ENCODE data around the gene IL3RA.

DNA sequence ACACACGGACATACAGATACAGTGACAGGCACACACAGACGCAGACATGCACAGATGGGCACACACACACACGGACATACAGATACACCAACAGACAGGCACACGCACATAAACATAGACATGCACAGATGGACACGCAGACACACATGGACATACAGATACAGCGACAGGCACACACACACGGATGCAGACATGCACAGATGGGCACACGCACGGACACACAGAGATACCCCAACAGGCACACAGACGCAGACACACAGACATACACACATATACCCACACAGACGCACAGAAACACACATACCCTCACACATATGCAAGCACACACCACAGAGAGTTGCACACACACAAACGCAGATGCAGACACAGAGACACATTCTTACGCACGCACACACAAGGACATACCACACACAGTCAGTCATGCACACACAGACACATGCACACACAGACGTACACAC is 79.8 kb downstream of the IL3RA start:
- TF ChIP-seq, protein P1, sequence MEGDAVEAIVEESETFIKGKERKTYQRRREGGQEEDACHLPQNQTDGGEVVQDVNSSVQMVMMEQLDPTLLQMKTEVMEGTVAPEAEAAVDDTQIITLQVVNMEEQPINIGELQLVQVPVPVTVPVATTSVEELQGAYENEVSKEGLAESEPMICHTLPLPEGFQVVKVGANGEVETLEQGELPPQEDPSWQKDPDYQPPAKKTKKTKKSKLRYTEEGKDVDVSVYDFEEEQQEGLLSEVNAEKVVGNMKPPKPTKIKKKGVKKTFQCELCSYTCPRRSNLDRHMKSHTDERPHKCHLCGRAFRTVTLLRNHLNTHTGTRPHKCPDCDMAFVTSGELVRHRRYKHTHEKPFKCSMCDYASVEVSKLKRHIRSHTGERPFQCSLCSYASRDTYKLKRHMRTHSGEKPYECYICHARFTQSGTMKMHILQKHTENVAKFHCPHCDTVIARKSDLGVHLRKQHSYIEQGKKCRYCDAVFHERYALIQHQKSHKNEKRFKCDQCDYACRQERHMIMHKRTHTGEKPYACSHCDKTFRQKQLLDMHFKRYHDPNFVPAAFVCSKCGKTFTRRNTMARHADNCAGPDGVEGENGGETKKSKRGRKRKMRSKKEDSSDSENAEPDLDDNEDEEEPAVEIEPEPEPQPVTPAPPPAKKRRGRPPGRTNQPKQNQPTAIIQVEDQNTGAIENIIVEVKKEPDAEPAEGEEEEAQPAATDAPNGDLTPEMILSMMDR (IDR thresholded peaks at IDR 0.05; ENCODE audit: control extremely low read depth in 1 of 3, insufficient read depth in 1 of 3, low read depth in 1 of 3, low read length in 3 of 3): no peak
- TF ChIP-seq EP300 (IDR thresholded peaks at IDR 0.05; ENCODE audit: borderline replicate concordance in 1 of 2, low read depth in 2 of 2, low read length in 2 of 2): no peak
- TF ChIP-seq SIX5 (IDR thresholded peaks at IDR 0.05; ENCODE audit: low read depth, low read length): no peak
- no peak for TF ChIP-seq GABPA (IDR thresholded peaks at IDR 0.05; ENCODE audit: borderline replicate concordance, insufficient read depth, low read length)

Data from H1 (cell line).